ENCODE data around the gene SMG6. TPM values are rescaled to one million over a fixed set of nuclear protein-coding genes. Genes with fewer than 3 reads are reported as not detected.
A peak's percentile ranks its signal among the peaks of the same experiment; 100 is the strongest.

Gene SMG6
- total and polyA plus RNA-seq, 2 of the 8 experiments (the other 6 are each of a cell fraction or from before 2014, with no cell fraction given) = 18.5 to 25.2 TPM

- no peak overlapping the region for H3K9ac ChIP-seq (replicated peaks in 1 of 4; ENCODE audit: extremely low read depth in 1 of 4, low read depth in 3 of 4, low read length in 3 of 4)
- H2BK20ac ChIP-seq (ENCODE audit: low read length) = no peak overlapping the region
Measured at GRCh38 chr17:2172999-2173398, 130.6 kb downstream of the SMG6 start.

More at GRCh38 chr17:2172999-2173398, 130.6 kb downstream of the SMG6 start:
- H3K79me2 ChIP-seq (ENCODE audit: control insufficient read depth in 1 of 2, insufficient read depth in 2 of 2, low read length in 2 of 2) = no peaks in the 10 kb centered on the region
- no peaks in the 10 kb centered on the region for H3K79me1 ChIP-seq (ENCODE audit: low read depth, low read length)
- H2BK15ac ChIP-seq (ENCODE audit: low read length) = no peak overlapping the region
- FAIRE-seq (no peak), DNase-seq (ENCODE audit: low read depth in 1 of 2, low spot score in 2 of 2) (no peak)
- no peak overlapping the region for H4K5ac ChIP-seq (ENCODE audit: insufficient read length, low read depth, low read length)
- no peak overlapping the region for H2BK120ac ChIP-seq (replicated peaks; ENCODE audit: low read depth, low read length)
- no peak overlapping the region for H3K14ac ChIP-seq (ENCODE audit: insufficient read length)
- H3K27me3 ChIP-seq (replicated peaks in 1 of 4; ENCODE audit: control insufficient read depth in 3 of 4, extremely low read depth in 1 of 4, insufficient read depth in 3 of 4, low read length in 3 of 4) = no peaks in the 10 kb centered on the region
- no peak overlapping the region for H3K4ac ChIP-seq (replicated peaks; ENCODE audit: insufficient read length, low read depth, low read length)
- TF ChIP-seq TBP (IDR thresholded peaks at IDR 0.05; ENCODE audit: low read depth, low read length) = no peak
- TF ChIP-seq CEBPB (IDR thresholded peaks at IDR 0.05; ENCODE audit: low read depth, low read length) = no peak
- no peak for TF ChIP-seq SIN3A (conservative IDR thresholded peaks at IDR 0.05 in 1 of 2, IDR thresholded peaks at IDR 0.05 in 1 of 2; ENCODE audit: low read depth in 1 of 2, low read length in 2 of 2)
- TF ChIP-seq PHF8 (conservative IDR thresholded peaks at IDR 0.05; ENCODE audit: low read depth, low read length) = no peak
- no peak for TF ChIP-seq TAF7 (optimal IDR thresholded peaks at IDR 0.05; ENCODE audit: borderline replicate concordance, low read depth, low read length)
- no peak for TF ChIP-seq ATF2 (IDR thresholded peaks at IDR 0.05; ENCODE audit: low read length)
- no peak for TF ChIP-seq SRF (IDR thresholded peaks at IDR 0.05; ENCODE audit: low read depth, low read length)
- TF ChIP-seq SP4 (IDR thresholded peaks at IDR 0.05; ENCODE audit: low read length) = no peak
- H3K18ac ChIP-seq (ENCODE audit: extremely low read depth, low read length) = no peak overlapping the region
- H4K91ac ChIP-seq (replicated peaks; ENCODE audit: insufficient read length, low read length) = no peak overlapping the region
- no peak overlapping the region for H3K4me2 ChIP-seq (ENCODE audit: insufficient read depth in 1 of 2, low read depth in 2 of 2, low read length in 2 of 2)
- no peak overlapping the region; the same call in 1 of the 2 replicates for H2BK5ac ChIP-seq (ENCODE audit: low read depth, low read length)
- H4K20me1 ChIP-seq (replicated peaks in 1 of 2; ENCODE audit: control insufficient read depth in 1 of 2, insufficient read depth in 2 of 2, low read length in 2 of 2) = peaks cover 0 to 5% of the 10 kb centered on the region in 2 experiments
- peak overlapping the region; percentile 63; the same call in 1 of the 2 replicates for H4K8ac ChIP-seq (ENCODE audit: extremely low read depth, insufficient read depth, low read length)
- no peak overlapping the region for H2AFZ ChIP-seq (ENCODE audit: low read length)
- H3K36me3 ChIP-seq (ENCODE audit: control insufficient read depth in 2 of 4, insufficient read depth in 4 of 4, low read length in 3 of 4) = peaks cover 0 to 2% (median 0%) of the 10 kb centered on the region in 4 experiments; a peak in 1 of 8 replicates
- H3K9me3 ChIP-seq (ENCODE audit: insufficient read depth in 2 of 2, low read depth in 1 of 2, low read length in 1 of 2) = no peaks in the 10 kb centered on the region
- ChIA-PET CTCF (ENCODE audit: partially characterized antibody) (interaction anchor here (1.1 to 1.2 kb wide), 2 partner anchors 51 to 110 kb away, joined by 4 read pairs; no protein-coding TSS in a partner anchor), POLR2A (ENCODE audit: partially characterized antibody) (no interaction called here)
- no peak overlapping the region for H3K23ac ChIP-seq (ENCODE audit: insufficient read length)
- no peak overlapping the region for H3K4me3 ChIP-seq (ENCODE audit: extremely low read depth in 1 of 4, insufficient read depth in 2 of 4, low read depth in 3 of 4, low read length in 4 of 4)
- 82% methylated on average over 1 of the region's 1 CpG; no CpG with 5 or more reads in 1 of the 2 experiments for WGBS, 2 experiments (ENCODE audit: extremely low coverage in 1 of 2, insufficient coverage in 1 of 2, insufficient read length in 1 of 2, insufficient replicate concordance in 2 of 2, low coverage in 1 of 2, low lambda C conversion rate in 2 of 2, missing lambda C conversion rate in 1 of 2)
- H2BK12ac ChIP-seq (ENCODE audit: low read depth, low read length) = no peak overlapping the region
- no peaks in the 10 kb centered on the region for H3K23me2 ChIP-seq (ENCODE audit: low read depth, low read length)
- H3K56ac ChIP-seq (replicated peaks; ENCODE audit: insufficient read length, low read depth, low read length) = no peak overlapping the region
- H2AK5ac ChIP-seq (ENCODE audit: low read depth, low read length) = no peak overlapping the region
- no peak overlapping the region for H3K27ac ChIP-seq (ENCODE audit: low read depth, low read length)
- H3K4me1 ChIP-seq (replicated peaks in 1 of 4; ENCODE audit: control insufficient read depth in 3 of 4, insufficient read depth in 4 of 4, low read length in 3 of 4) = peaks cover 0 to 4% (median 0%) of the 10 kb centered on the region in 4 experiments; a peak in 2 of 7 replicates
